Activated naive CD8-positive, alpha-beta T cell treated with anti-CD3 and anti-CD28 coated beads, Interleukin-2, amount 50 U/mL, for 16 hours (primary cell): Measurements from ENCODE around the gene MARCKSL1.

Experiments used
- DNase-seq: peaks from one replicate; pipeline ENCODE4 v3.0.0-alpha.2; 2020; ENCODE audit warnings: low read depth, low spot score

Gene MARCKSL1

DNA sequence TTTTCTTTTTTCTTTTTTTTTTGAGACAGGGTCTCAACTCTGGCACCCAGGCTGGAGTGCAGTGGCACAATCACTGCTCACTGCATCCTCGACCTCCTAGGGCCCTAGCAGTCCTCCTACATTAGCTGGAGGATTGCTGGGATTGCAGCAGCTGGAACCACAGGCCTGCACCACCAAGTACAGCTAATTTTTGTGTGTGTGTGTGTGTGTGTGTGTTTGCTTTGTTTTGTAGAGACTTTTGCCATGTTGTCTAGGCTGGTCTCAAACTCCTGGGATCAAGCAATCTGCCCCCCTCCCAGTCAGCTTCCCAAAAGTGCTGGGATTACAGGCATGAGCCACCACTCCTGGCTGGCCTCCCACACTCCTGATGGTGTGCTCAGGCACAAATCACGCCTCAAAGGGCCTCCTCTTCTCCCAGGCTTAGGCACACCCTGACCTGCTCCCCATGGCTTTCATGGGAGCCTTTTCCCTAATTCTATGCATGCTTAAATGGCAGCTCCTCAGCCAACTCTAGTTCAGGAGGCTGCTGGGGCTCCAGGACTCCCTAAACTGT, 16.9 kb upstream of the MARCKSL1 start:
- no peak for DNase-seq

DNA sequence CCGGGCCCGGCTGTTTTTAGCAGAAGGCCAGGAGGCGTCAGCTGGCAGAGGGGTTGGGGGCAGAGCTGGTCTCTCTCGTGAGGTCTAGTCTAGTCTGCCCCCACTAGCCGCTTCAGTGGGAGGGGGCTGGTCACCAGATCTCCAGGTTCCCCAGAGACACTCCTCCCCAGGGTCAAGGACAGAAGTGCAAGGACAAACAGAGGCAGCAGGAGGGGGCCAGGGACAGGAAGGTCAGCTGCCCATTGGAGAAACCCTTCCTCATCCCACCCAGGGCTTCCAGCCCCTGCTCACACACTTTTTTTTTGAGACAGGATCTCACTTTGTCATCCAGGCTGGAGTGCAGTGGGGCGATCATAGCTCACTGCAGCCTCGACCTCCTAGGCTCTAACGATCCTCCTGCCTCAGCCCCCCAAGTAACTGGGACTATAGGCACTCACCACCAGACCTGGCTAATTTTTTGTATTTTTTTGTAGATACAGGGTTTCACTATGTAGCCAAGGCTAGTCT, 16.3 kb upstream of the MARCKSL1 start:
- no peak for DNase-seq

DNA sequence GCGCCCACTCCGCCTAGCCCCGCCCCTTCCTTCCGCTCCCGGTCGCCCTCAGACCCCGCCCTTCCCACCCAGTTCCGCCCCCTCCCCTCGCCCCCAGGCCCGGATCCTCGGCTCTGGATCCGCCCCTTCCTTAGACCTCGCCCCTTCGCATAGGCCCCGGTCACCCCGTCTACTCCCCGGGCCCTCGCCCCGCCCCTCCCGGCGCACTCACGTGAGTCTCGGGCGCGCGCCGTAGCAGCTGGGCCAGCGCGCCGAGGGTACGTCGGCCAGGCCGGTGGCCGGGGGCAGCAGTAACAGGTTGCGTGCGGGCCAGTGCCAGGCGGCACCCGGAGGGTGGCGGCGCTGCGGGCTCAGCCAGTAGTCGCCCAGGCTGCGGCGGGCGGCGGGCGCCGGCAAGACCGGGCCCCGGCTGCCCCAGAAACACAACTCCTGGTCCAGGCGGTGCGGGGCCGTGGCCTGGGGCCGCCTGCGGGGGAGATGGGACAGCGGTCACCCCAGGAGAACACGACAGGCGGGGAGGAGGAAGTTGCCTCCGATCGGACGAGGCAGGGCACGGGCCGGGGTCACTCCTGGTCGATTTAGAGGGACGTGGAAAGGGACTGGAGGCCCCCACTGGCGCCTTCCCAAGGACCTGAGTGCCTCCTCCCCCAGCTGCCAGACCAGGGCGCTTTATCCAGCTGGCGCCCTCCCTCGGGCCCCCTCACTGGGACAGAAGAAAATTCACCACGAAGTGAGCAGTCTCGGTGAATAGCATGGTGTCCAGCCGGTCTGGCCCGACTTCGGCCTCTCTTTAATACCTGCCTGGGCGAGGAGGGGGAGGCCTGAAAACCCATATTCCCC, 15.6 kb upstream of the MARCKSL1 start:
- peak; percentile 79 for DNase-seq

DNA sequence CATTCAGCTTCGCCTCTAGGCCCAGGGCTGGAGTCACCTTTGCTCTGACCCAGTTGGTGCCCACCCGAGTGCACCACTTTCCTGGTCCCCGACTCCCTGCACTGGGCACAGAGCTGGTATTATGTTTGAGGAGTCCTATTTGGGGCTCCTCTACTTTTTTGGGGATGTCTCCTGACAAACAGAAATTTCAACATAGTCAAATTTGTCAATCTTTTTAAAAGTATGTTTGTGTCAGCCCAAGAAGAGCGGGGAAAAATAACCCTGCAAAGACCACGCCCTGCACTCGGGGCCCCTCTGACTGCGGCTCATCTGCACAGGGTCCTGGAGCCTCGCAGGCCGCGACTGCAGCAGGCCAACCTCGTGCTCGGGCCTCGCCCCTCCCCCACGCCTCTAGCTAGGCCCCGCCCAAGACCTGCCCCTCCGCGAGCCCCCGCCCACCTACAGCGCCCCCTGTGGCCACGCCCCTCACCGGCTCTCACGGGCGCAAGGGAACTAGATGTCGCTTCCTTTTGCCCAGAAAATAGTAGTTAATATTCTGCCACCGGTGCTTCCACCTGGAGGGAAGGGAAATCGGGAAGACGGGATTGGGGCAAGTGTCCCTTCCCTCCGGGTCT, 14.9 kb upstream of the MARCKSL1 start:
- DNase-seq: no peak

DNA sequence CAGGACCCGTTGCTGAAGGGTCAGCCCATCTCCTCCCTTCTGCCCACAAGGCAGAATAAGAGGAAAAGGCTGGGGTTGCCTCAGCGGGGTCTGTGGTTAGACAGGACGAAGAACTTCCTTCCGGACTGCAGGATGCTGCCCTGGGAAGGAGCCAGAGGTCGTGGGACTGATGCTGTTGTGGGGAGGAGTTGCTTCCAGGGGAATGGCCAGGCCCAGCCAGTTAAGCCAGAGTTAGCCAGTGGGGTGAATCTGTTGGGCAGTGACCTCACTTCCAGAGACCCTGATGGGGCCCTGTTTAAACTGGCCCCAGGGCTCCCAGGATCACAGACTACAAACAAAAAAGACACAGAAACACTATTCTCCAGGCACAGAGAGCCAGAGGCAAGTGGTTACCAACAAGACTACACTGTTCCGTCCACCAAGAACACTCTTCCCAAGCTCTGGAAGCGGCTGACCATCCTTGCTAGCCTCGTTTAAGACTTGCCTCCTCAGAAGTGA, 13.2 kb upstream of the MARCKSL1 start:
- no peak for DNase-seq

DNA sequence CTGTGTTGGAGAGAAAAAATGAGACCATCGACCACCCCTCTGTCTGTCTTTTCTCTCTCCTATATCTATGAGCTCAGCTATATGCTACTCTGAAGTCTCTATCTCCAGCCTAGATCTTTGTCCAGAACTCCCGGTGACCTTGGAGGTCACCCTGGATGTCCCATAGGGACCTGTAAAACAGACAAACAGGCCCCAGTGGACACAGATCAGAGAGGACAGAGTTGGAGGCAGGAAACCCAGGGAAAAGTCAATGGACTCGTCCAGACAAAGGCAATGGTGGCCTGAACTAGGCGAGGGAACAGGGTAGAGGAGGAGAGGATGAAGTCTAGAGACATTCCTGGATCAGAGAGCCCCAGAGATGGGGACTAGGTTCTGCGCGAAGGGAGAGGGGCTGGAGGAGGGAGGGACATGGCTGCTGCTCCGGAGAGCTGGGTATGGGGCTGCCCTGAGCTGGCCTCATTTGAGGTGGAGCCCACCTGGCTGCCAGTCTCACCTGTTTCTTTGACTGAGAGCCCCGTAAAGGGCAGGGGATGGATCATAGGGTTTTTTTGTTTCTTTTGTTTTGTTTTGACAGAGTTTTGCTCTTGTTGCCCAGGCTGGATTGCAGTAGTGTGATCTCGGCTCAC, 10.6 kb upstream of the MARCKSL1 start:
- no peak for DNase-seq

DNA sequence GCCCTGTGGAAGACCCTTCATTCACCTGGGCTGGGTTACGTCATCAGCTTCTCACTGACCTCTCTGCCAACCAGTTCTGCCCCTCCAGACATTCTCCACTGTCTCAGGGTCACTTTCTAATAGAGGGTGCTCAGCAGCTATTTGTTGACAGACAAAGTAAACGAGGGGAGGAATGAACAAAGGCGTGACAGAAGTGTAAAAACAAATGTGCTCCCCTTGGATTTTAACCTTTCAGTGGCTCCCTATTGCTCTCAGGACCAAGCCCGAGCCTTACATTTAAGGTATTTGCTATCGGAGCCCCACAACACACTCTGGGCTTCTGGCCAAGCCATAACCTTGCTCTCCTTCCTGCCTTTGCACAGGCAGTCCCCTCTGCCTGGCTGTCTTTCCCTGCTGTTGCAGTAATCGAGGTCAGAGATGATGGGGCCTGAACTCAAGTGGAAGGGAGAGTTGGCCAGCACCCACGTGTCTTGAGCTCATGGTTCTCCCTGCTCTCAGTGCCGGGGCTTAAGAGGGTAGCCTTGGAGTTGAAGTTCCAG, 9.3 kb upstream of the MARCKSL1 start:
- DNase-seq: no peak

DNA sequence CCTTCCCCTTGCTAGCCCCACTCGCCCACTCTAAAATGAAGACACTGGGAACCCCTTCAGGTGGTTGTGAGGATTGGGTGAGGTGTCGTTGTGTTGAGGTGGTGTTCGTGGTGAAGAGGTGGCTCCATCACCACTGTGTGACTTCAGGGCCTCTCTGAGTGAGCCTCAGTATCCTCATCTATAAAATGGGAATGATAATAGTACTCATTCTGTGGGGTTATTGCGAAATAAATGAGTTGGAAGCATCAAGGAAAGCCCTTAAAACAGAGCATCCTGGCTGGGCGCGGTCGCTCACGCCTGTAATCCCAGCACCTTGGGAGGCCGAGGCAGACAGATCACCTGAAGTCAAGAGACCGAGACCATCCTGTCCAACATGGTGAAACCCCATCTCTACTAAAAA, 6.7 kb upstream of the MARCKSL1 start:
- DNase-seq: no peak

DNA sequence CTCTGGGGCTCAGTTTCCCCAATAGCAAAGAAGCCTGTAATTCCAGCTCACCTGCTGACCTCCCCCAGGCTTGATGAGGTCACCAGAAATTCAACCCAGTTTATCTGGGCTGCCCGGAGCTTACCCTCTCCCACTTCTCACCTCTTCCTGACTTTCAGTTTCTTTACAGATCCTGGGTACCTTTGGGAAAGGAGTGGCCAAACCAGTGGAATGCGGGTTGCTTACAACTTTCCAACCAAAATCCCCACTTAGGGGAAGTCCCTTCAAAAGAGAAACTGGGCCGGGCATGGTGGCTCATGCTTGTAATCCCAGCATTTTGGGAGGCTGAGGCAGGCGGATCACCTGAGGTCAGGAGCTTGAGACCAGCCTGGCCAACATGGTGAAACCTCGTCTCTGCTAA, 5.9 kb upstream of the MARCKSL1 start:
- DNase-seq: no peak

DNA sequence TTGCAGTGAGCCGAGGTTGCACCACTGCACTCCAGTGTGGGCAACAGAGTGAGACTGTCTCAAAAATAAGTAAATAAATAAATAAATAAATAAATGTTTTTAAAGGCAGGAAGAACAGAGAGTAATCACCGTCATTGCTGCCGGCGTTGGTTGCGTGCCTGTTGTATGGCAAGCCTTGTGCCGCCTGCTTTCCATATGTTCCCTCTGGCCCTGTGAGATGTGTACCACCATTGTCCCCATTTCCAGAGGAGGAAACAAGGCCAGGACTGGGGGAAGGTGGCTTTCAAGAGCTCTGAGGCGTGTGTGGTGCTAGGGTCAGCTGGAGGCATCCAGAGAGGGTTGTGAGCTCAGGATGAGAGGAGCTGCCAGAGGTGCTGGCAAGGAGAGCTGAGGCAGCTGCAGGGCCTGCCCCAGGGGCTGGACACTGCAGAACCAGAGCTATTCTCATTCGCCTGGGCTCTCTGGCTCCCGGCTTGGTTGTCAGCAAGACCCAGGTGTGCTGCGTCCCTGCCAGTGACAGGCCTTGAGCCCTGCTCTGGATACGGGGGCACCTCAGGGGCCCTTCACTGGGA, 5.2 kb upstream of the MARCKSL1 start:
- DNase-seq: no peak

DNA sequence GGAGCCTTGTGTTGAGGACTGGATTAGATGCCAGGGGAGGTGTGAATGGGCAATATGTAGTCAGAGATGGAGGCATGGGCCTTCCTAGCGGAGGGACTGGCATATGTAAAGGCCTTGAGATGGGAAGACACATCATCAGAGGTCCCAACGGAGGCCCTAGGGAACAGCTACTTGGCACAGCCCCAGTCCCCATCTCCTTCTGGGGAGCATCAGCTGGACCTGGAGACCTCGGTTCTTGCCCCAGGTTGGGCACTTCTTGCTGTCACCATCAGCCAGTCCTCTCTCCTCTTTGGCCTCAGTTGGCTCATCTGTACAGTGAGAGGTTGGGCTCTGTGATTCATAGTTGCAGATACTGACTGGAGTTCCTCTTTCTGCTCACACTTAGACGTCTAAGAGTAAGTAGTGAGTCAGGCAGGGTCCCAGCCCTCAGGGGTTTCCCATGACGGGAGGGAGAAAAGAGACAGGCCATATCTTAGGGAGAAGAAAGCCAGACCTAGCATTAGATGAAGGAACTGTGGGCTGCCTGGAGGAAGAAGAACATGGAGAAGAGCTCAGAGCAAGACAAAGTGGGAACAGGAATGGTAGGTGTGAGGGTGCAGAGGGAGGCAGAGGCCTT, 3.4 kb upstream of the MARCKSL1 start:
- no peak for DNase-seq

DNA sequence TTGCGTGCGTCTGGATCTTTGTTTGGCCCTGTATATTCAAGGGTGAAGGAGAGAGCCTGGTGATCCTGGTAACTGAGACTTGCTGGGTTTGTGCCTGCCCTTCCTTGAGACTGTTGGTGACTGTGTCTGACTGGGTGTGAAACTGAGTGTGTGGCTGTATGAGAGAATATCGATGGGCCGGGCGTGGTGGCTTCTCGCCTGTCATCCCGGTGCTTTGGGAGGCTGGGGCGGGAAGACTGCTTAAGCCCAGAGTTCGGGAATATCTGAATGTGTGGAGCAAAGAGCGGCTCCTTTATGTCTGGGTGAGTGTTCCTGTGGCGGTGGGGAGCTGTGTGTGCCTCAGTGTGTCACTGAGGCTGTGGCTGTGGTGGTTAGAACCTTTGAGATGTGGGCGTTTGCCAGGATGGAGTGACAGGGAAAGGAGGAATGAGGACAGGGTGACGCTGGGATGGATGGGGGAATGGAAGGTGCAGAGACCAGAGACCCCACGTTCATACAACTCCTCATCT, 2.7 kb upstream of the MARCKSL1 start:
- no peak for DNase-seq

DNA sequence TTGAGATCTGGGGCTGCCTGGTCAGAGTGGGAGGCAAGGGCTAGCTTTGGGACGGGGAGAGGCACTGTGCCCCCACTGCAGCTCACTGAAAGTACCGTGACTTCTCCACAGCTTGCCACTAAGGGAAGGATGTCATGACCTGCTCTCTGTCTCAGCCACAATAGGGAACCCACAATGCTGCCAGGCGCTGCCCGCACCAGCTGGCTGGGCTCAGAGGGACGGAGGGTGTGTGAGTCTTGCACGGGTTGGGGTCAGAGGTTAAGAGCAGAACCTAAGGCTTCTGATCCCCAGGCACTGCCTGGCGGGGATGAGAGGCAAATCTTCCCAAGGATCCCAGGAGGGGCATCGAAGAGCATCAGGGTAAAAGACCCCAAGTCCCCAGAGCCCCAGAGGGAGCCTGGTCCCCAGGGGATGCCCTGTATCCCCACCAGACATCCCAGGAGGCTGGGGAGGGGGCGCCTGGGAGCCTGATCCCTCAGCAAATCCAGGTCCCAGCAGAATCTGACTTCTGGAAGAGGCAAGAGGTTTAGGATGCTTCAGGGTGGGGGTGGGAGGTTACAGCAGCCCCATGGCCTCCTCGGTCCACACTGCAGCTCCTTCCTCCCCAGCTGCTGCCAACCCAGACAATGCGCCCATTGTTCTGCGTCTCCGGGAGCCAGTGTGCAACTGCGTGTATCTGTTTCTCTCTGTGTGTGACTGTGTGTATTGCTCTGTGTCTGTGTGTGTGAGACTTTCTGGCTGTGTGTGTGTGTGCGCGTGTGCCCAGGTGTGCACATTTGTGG, 2.0 kb upstream of the MARCKSL1 start:
- DNase-seq: no peak

DNA sequence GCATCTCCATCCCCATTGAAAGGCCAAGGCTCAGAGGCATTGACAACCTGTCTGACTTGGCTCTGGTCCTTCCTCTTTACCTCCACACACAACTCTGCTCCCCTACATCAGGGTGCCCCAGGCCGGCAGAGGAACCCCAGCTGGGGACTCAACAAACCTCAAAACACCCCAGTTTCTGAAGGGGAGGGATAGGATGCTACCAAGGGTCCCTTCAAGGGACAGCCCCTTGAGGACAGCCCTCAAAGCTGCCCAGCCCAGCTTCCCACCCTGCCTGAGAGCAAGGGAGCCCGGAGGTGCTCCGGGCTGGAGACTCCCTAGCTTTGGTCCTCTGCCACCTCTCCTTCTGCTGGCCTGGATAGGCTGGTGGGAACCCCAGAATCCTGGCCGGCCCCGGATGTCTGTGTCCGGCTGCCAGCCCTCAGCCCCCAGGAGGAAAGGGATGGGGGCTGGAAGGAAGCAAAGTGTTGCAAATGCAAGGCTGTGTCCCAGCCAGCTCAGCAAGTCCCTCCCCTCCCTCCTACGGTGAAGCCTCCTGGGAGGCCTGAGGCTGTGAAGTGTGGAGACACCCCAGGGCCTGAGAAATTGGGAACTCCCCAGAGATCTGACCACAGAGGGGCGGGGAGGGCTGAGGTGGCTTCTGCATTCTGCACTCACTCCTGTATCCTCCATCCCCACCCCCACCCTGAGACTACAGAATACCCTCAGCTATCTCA, 1.1 kb upstream of the MARCKSL1 start:
- DNase-seq: no peak

DNA sequence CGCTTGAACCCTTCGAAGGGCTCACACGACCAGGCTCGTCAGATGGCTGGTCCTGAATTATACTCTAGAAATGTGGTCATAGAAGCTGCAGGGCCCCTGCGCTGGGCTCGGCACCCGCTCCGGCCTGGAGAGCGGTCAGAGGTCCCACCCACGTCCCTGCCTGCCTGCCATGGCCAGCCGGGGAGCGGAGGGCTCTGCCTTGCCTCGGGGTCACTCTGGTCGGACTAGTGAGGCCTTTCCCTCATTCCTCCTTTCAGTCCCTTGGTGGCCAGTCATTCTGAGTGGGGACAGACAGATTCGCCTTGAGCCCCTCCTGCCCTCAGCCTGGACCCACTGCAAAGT, 529 bp upstream of the MARCKSL1 start:
- no peak for DNase-seq

DNA sequence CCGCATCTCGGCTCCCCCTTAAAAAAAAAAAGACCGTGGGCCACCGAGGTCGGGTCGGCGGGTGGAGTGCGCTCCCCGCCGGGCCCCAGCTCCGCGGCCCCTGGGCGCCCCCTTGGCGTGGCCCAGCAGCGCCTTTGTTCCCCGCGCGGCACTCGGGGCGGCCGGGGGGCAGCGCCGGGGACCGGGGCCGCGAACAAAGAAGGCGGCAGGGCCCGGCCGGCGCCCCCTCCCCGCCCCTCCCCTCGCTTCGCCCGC, 571 bp downstream of the MARCKSL1 start:
- DNase-seq: no peak

DNA sequence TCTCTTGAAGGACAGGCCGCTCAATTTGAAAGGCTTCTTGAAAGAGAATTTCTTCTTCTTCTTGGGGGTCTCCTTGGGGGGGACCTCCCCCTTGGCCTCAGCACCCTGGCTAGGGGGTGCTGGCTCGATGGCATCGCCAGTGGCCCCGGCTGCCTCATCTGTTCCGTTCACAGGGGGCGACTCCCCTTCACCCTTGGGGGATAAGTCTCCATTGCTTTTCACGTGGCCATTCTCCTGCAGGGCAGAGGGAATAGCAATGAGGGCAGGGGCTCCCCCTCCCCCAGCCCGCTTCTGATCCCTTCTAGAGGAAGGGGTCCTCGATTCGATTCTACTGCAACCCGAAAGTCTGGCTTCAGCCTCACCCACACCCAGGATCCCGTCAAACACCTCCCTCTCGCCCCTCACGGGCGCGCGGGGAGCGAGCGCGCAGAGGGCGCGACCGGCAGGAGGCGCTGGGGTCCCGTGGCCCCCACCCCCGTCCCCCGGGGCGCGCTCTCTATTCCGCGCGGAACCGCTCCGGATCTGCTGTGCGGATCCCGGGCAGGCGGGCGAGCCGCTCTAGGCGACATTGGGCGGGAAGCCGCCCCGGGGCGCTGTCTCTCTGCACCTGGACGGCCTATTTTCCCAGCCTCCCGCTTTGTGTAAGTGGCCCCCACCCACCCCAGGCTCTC, 1.0 kb downstream of the MARCKSL1 start:
- no peak for DNase-seq

DNA sequence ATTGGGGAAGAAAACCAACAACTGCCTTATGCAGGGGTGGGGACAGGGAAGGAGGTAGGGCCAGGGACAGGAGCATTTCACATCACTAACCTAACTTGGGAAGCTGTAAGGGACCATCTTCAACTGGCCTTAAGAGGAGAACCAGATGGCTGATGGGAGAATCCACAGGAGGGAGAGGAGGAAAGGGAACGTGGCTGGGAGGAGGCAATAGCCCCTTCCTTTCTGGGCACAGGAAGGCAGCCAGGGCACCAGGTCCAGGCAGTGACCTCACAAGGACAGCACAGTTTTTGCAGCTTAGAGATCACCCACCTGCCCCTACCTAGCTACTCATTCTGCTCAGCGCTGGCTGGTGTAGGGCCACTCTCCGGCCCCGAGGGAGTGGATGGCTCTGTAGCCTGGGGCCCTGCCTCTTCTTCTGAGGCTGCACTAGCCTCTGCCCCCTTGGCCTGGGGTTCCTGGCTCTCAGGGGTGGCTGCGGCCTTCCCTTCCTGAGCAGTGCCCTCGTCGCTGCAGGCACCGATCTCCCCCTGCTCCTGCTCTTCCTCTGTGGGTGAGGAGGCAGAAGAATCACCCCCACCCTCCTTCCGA, 1.7 kb downstream of the MARCKSL1 start:
- no peak for DNase-seq
